Activated T-cell treated with anti-CD3 and anti-CD28 coated beads, Interleukin-2, amount 50 U/mL, for 4 hours (primary cell): Measurements from ENCODE around the gene SFN. TPM values are rescaled to one million over a fixed set of nuclear protein-coding genes. Genes with fewer than 3 reads are reported as not detected.

Experiments
- ATAC-seq, 2 donors: fragments of 200-7000 bp; cut with Tn5 transposase; one replicate each; pipeline ENCODE4 v1.10.0; 2021
- DNase-seq: peaks from one replicate; pipeline ENCODE4 v3.0.0-alpha.2; 2020
- H3K27me3 Mint-ChIP-seq: one replicate; pipeline ENCODE4 v1.8.0; 2021; ENCODE audit warnings: low read depth, mixed read lengths
- H3K36me3 Mint-ChIP-seq: one replicate; pipeline ENCODE4 v1.8.0; 2022; ENCODE audit warnings: mixed read lengths; ENCODE audit not compliant: insufficient read depth
- H3K4me1 Mint-ChIP-seq: one replicate; pipeline ENCODE4 v1.8.0; 2021; ENCODE audit warnings: low read depth, mixed read lengths
- H3K4me3 Mint-ChIP-seq: one replicate; pipeline ENCODE4 v1.8.0; 2021; ENCODE audit warnings: mild to moderate bottlenecking, moderate library complexity, mixed read lengths
- H3K9me3 Mint-ChIP-seq: one replicate; pipeline ENCODE4 v1.8.0; 2021; ENCODE audit warnings: mixed read lengths
- total RNA-seq, 3 donors: library from RNA; stranded (reverse); gene quantifications; one replicate each; pipeline ENCODE4 v1.2.1, GENCODE V29; 2021

Gene SFN
- total RNA-seq, 3 donors from 2014 or later: 0.19 to 0.61 (median 0.24) TPM

GRCh38 chr1:26900815-26901511 is 38.0 kb downstream of the SFN start:
- DNase-seq (no peak), ATAC-seq (no peak)
- Mint-ChIP-seq H3K4me1 (peaks cover 21% of the 10 kb centered on the region), H3K4me3 (peak overlapping the region; percentile 89), H3K36me3 (peaks cover 7% of the 10 kb centered on the region), H3K27me3 (no peaks in the 10 kb centered on the region), H3K9me3 (no peaks in the 10 kb centered on the region)

- ATAC-seq (no peak), DNase-seq (no peak)
- Mint-ChIP-seq H3K4me1 (no peaks in the 10 kb centered on the region), H3K9me3 (no peaks in the 10 kb centered on the region), H3K4me3 (no peak overlapping the region), H3K36me3 (no peaks in the 10 kb centered on the region), H3K27me3 (peaks cover 2% of the 10 kb centered on the region)
Observed at GRCh38 chr1:26907071-26907917, 44.3 kb downstream of the SFN start.

GRCh38 chr1:26909951-26910342 is 47.0 kb downstream of the SFN start:
- ATAC-seq (no peak), DNase-seq (no peak)
- Mint-ChIP-seq H3K4me3 (no peak overlapping the region), H3K27me3 (peaks cover 2% of the 10 kb centered on the region), H3K9me3 (no peaks in the 10 kb centered on the region), H3K36me3 (no peaks in the 10 kb centered on the region), H3K4me1 (no peaks in the 10 kb centered on the region)

- Mint-ChIP-seq H3K4me3 (no peak overlapping the region), H3K4me1 (no peaks in the 10 kb centered on the region), H3K36me3 (no peaks in the 10 kb centered on the region), H3K9me3 (no peaks in the 10 kb centered on the region), H3K27me3 (peaks cover 2% of the 10 kb centered on the region)
- ATAC-seq (no peak), DNase-seq (no peak)
Observed at GRCh38 chr1:26910343-26911160, 47.6 kb downstream of the SFN start.

GRCh38 chr1:26911399-26912146 is 48.6 kb downstream of the SFN start:
- ATAC-seq (no peak), DNase-seq (no peak)
- no peaks in the 10 kb centered on the region for H3K36me3 Mint-ChIP-seq
- no peaks in the 10 kb centered on the region for H3K4me1 Mint-ChIP-seq
- no peaks in the 10 kb centered on the region for H3K9me3 Mint-ChIP-seq
- H3K4me3 Mint-ChIP-seq: no peak overlapping the region
- H3K27me3 Mint-ChIP-seq: peaks cover 2% of the 10 kb centered on the region

GRCh38 chr1:26912147-26912490 is 49.2 kb downstream of the SFN start:
- Mint-ChIP-seq H3K4me3 (no peak overlapping the region), H3K4me1 (no peaks in the 10 kb centered on the region), H3K36me3 (no peaks in the 10 kb centered on the region), H3K9me3 (no peaks in the 10 kb centered on the region), H3K27me3 (peaks cover 2% of the 10 kb centered on the region)
- ATAC-seq: no peak
- DNase-seq: no peak

- ATAC-seq (no peak), DNase-seq (no peak)
- H3K9me3 Mint-ChIP-seq: no peaks in the 10 kb centered on the region
- H3K4me1 Mint-ChIP-seq: no peaks in the 10 kb centered on the region
- no peak overlapping the region for H3K4me3 Mint-ChIP-seq
- no peaks in the 10 kb centered on the region for H3K36me3 Mint-ChIP-seq
- peaks cover 2% of the 10 kb centered on the region for H3K27me3 Mint-ChIP-seq
Observed at GRCh38 chr1:26913389-26913753, 50.4 kb downstream of the SFN start.

Other genes with a start within 250 kb of the SFN start
- gene ARID1A, start 167.1 kb upstream of the SFN start, total RNA-seq: 10 to 100 TPM; 85.0 to 92.7 (median 91.1) TPM
- gene PIGV, start 75.2 kb upstream of the SFN start, total RNA-seq: 10 to 100 TPM in 2 of 3 donors, 1 to 10 TPM in 1; 8.4 to 11.2 (median 10.4) TPM
- 10 to 100 TPM; 66.1 to 76.8 (median 71.8) TPM for gene ZDHHC18, start 36.5 kb upstream of the SFN start, total RNA-seq
- gene GPN2, start 27.1 kb downstream of the SFN start, total RNA-seq: 10 to 100 TPM; 59.9 to 62.0 (median 61.1) TPM
- 10 to 100 TPM; 20.1 to 21.8 (median 20.2) TPM for gene GPATCH3, start 37.3 kb downstream of the SFN start, total RNA-seq
- gene NR0B2, start 50.8 kb downstream of the SFN start, total RNA-seq: not detected
- gene NUDC, start 58.6 kb downstream of the SFN start, total RNA-seq: 100 to 1,000 TPM; 182 to 204 (median 186) TPM
- gene KDF1, start 97.3 kb downstream of the SFN start, total RNA-seq: not detected
- gene TRNP1, start 130.5 kb downstream of the SFN start, total RNA-seq: 1 to 10 TPM in 1 of 3 donors, under 1 TPM in 2; 0.61 to 1.5 (median 0.76) TPM
- gene TENT5B, start 149.7 kb downstream of the SFN start, total RNA-seq: under 1 TPM in 2 of 3 donors, not detected in 1; 0.14 to 0.15 TPM